Measurements from ENCODE around the gene PUSL1.
A peak's percentile ranks its signal among the peaks of the same experiment; 100 is the strongest.

The PUSL1 gene

GRCh38 chr1:1351511-1352427 lies 43.4 kb downstream of the PUSL1 start:
- Histone ChIP-seq H3K79me1 (ENCODE audit: low read depth, low read length) (peaks cover 15% of the 10 kb centered on the region), H3K36me3 (replicated peaks in 1 of 2; ENCODE audit: control insufficient read depth in 2 of 2, insufficient read depth in 2 of 2, low read length in 2 of 2) (peaks cover 2 to 5% of the 10 kb centered on the region in 2 donors), H3K4me2 (ENCODE audit: insufficient read depth, low read length, poor library complexity, severe bottlenecking) (peak overlapping the region; percentile 33), H3K4ac (ENCODE audit: low read length) (no peak overlapping the region), H3K27ac (replicated peaks; ENCODE audit: low read length) (peak overlapping the region; percentile 16), H3K9me3 (replicated peaks in 1 of 2; ENCODE audit: control insufficient read depth in 2 of 2, insufficient read depth in 1 of 2, low read depth in 1 of 2, low read length in 2 of 2) (peaks cover 0 to 3% of the 10 kb centered on the region in 2 donors), H4K91ac (ENCODE audit: low read depth, low read length, poor library complexity) (peak overlapping the region; percentile 72), H2BK12ac (ENCODE audit: low read length) (peak overlapping the region; percentile 10), H3K27me3 (ENCODE audit: control insufficient read depth in 3 of 3, insufficient read depth in 3 of 3, low read depth in 1 of 3, low read length in 3 of 3) (peaks cover 0 to 25% (median 14%) of the 10 kb centered on the region in 3 experiments), H2AFZ (ENCODE audit: low read length) (no peak overlapping the region), H2BK15ac (ENCODE audit: low read length) (no peak overlapping the region), H2AK5ac (ENCODE audit: low read depth, low read length) (peak overlapping the region; percentile 94), H2BK5ac (ENCODE audit: low read length) (peak overlapping the region; percentile 66), H3K4me1 (ENCODE audit: control insufficient read depth in 2 of 2, insufficient read depth in 1 of 2, low read depth in 1 of 2, low read length in 2 of 2) (peaks cover 26 to 39% of the 10 kb centered on the region in 2 donors), H2BK120ac (ENCODE audit: low read depth, low read length) (no peak overlapping the region), H3K23ac (ENCODE audit: low read depth, low read length, poor library complexity) (peak overlapping the region; percentile 29), H3K4me3 (ENCODE audit: low read length in 2 of 2) (peak overlapping the region in 1 of 2 donors; percentile 30), H4K8ac (ENCODE audit: low read depth, low read length) (no peak overlapping the region), H3K14ac (ENCODE audit: low read length) (peak overlapping the region; percentile 71), H3K9ac (ENCODE audit: low read depth, low read length, poor library complexity) (peak overlapping the region; percentile 60), H3K18ac (ENCODE audit: low read length) (peak overlapping the region; percentile 76)
- no peak for DNase-seq (ENCODE audit: low spot score)
- no CpG with 5 or more reads among the region's 29 CpGs for WGBS, 2 donors (ENCODE audit: extremely low coverage in 2 of 2, insufficient read length in 2 of 2, insufficient replicate concordance in 1 of 2)

GRCh38 chr1:1352786-1353388 lies 44.5 kb downstream of the PUSL1 start:
- Histone ChIP-seq H3K27me3 (ENCODE audit: control insufficient read depth in 3 of 3, insufficient read depth in 3 of 3, low read depth in 1 of 3, low read length in 3 of 3) (peaks cover 0 to 25% (median 14%) of the 10 kb centered on the region in 3 experiments), H3K4ac (ENCODE audit: low read length) (no peak overlapping the region), H3K27ac (replicated peaks; ENCODE audit: low read length) (no peak overlapping the region), H3K9ac (ENCODE audit: low read depth, low read length, poor library complexity) (peak overlapping the region; percentile 21), H4K91ac (ENCODE audit: low read depth, low read length, poor library complexity) (no peak overlapping the region), H3K14ac (ENCODE audit: low read length) (no peak overlapping the region), H3K18ac (ENCODE audit: low read length) (no peak overlapping the region), H3K23ac (ENCODE audit: low read depth, low read length, poor library complexity) (peak overlapping the region; percentile 98), H2AFZ (ENCODE audit: low read length) (no peak overlapping the region), H3K79me1 (ENCODE audit: low read depth, low read length) (peaks cover 12% of the 10 kb centered on the region), H3K4me2 (ENCODE audit: insufficient read depth, low read length, poor library complexity, severe bottlenecking) (no peak overlapping the region), H2AK5ac (ENCODE audit: low read depth, low read length) (peak overlapping the region; percentile 68), H2BK15ac (ENCODE audit: low read length) (no peak overlapping the region), H4K8ac (ENCODE audit: low read depth, low read length) (no peak overlapping the region), H2BK5ac (ENCODE audit: low read length) (peak overlapping the region; percentile 66), H3K36me3 (replicated peaks in 1 of 2; ENCODE audit: control insufficient read depth in 2 of 2, insufficient read depth in 2 of 2, low read length in 2 of 2) (peaks cover 2 to 5% of the 10 kb centered on the region in 2 donors), H3K4me3 (ENCODE audit: low read length in 2 of 2) (no peak overlapping the region), H3K4me1 (ENCODE audit: control insufficient read depth in 2 of 2, insufficient read depth in 1 of 2, low read depth in 1 of 2, low read length in 2 of 2) (peaks cover 30 to 40% of the 10 kb centered on the region in 2 donors), H2BK120ac (ENCODE audit: low read depth, low read length) (peak overlapping the region; percentile 83), H2BK12ac (ENCODE audit: low read length) (no peak overlapping the region), H3K9me3 (replicated peaks in 1 of 2; ENCODE audit: control insufficient read depth in 2 of 2, insufficient read depth in 1 of 2, low read depth in 1 of 2, low read length in 2 of 2) (peaks cover 0 to 3% of the 10 kb centered on the region in 2 donors)
- no peak for DNase-seq (ENCODE audit: low spot score)
- WGBS, 2 donors (ENCODE audit: extremely low coverage in 2 of 2, insufficient read length in 2 of 2, insufficient replicate concordance in 1 of 2), result no CpG with 5 or more reads among the region's 5 CpGs

DNA sequence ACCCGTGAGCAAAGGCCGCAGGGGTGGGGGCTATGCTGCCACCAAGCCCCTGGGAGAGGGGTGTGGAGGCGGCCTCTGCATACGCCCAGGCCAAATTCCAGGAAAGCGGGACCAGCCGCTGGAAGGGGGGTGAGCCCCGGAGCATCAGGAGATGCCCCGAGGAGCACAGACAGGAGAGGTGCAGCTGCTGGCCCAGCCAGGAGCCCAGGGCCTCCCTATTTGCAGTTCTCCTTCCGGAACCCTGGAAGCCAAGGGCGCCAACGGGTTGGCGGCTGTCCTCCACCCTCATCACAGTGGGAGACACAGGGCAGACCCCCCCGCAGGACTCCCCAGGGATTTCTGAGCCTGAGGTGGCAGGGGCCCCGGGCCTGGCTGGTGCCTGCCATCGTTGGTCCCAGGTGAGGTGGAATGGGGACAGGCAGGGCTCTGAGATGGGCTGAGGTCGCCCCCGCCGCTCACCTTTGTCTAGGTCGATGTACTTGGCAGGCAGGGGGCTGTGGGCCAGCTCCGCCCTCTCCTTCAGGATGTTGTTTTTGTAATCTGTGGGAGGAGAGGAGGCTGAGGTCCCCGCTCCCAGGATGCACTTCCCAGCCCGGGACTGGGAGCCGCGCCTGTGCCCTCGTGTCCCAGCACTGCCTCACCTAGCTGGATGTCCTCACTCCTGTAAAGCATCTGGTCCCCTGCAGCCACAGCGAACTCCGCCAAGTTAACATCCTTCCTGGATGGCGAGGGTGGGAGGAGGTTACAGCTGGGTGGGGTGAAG lies 45.2 kb downstream of the PUSL1 start:
- no peak overlapping the region for H3K4me3 ChIP-seq (ENCODE audit: low read length in 2 of 2)
- no CpG with 5 or more reads among the region's 28 CpGs for WGBS, 2 donors (ENCODE audit: extremely low coverage in 2 of 2, insufficient read length in 2 of 2, insufficient replicate concordance in 1 of 2)

More for the DNA sequence above, 45.2 kb downstream of the PUSL1 start:
- Histone ChIP-seq H3K4ac (ENCODE audit: low read length) (no peak overlapping the region), H3K14ac (ENCODE audit: low read length) (peak overlapping the region; percentile 71), H4K8ac (ENCODE audit: low read depth, low read length) (no peak overlapping the region), H3K27me3 (ENCODE audit: control insufficient read depth in 3 of 3, insufficient read depth in 3 of 3, low read depth in 1 of 3, low read length in 3 of 3) (peaks cover 0 to 25% (median 14%) of the 10 kb centered on the region in 3 experiments), H3K4me1 (ENCODE audit: control insufficient read depth in 2 of 2, insufficient read depth in 1 of 2, low read depth in 1 of 2, low read length in 2 of 2) (peaks cover 31 to 41% of the 10 kb centered on the region in 2 donors), H3K27ac (replicated peaks; ENCODE audit: low read length) (no peak overlapping the region), H3K23ac (ENCODE audit: low read depth, low read length, poor library complexity) (peak overlapping the region; percentile 98), H3K9ac (ENCODE audit: low read depth, low read length, poor library complexity) (peak overlapping the region; percentile 55), H2BK15ac (ENCODE audit: low read length) (no peak overlapping the region), H2BK5ac (ENCODE audit: low read length) (peak overlapping the region; percentile 39), H3K79me1 (ENCODE audit: low read depth, low read length) (peaks cover 6% of the 10 kb centered on the region), H3K4me2 (ENCODE audit: insufficient read depth, low read length, poor library complexity, severe bottlenecking) (peak overlapping the region; percentile 66), H3K18ac (ENCODE audit: low read length) (peak overlapping the region; percentile 61), H2BK120ac (ENCODE audit: low read depth, low read length) (no peak overlapping the region), H3K9me3 (replicated peaks in 1 of 2; ENCODE audit: control insufficient read depth in 2 of 2, insufficient read depth in 1 of 2, low read depth in 1 of 2, low read length in 2 of 2) (peaks cover 0 to 3% of the 10 kb centered on the region in 2 donors), H3K36me3 (replicated peaks in 1 of 2; ENCODE audit: control insufficient read depth in 2 of 2, insufficient read depth in 2 of 2, low read length in 2 of 2) (peaks cover 2 to 5% of the 10 kb centered on the region in 2 donors), H4K91ac (ENCODE audit: low read depth, low read length, poor library complexity) (no peak overlapping the region), H2AFZ (ENCODE audit: low read length) (no peak overlapping the region), H2BK12ac (ENCODE audit: low read length) (no peak overlapping the region), H2AK5ac (ENCODE audit: low read depth, low read length) (peak overlapping the region; percentile 92)
- no peak for DNase-seq (ENCODE audit: low spot score)
